Stimulated activated CD4-positive, alpha-beta T cell treated with anti-CD3 and anti-CD28 coated beads, Interleukin-1b, Interleukin-23, amount 100 ng/mL, for 1 hour (primary cell): ENCODE measurements around the gene ECSIT.
A peak's percentile ranks its signal among the peaks of the same experiment; 100 is the strongest.
"Not testable (repeated sequence)": the region's sequence is repeated elsewhere in the genome, so short reads cannot be mapped to it uniquely, and the experiment has no call there.

ENCODE experiments used
- DNase-seq, 2 donors: peaks; one replicate each; pipeline ENCODE4 v3.0.0-alpha.2; 2020; ENCODE audit warnings: low read depth in 2 of 2

ECSIT gene

DNA sequence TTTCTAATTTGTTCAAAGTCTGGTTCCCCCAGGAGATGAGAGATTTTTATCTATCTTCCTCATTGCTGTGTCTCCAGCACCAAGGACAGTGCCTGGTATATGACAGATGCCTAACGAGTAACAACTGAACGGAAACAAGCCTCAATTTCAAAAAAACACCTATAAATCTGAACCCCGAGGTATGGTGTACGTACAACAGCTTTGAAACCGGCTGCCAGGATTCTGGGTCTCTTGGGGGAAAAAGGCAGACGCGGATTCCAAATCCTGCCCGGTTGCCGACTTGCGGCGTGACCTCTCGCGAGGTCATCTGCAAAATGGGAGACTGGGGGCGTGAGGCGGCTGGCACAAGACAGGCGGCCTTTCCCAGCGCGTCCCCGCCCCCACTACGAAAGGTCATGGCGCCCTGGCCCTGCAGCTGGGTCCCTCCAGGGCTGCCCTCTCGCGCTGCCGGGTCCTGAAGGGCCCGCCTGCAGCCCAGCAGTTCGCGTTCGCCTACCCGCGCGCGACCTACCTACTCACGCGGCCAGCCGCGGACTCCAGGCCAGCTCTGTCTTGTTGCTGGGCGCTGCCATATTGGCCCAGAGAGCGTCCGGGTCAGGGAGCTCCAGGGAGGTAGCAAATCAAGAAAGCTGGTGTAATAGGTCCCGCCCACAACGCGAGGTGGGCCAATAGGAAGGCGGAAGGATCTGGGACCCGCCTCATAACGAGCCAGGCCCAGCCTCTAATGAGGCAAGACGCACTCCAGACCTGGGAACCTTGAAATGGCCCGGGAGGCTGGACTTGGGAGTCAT, at the start of gene ECSIT:
Gene ECSIT (minus strand): TSS at position 584 of the 791 bp plus-strand sequence. CDS start 9,964 bp downstream, outside the sequence.
- DNase-seq, result peak; percentile 76 to 83

GRCh38 chr19:11577451-11578257, 48.7 kb upstream of the ECSIT start, which contains the start of gene ACP5:
TSS of gene ACP5 (minus strand) at chr19:11577645. CDS start at chr19:11577317, 328 bp downstream.
- no peak for DNase-seq

GRCh38 chr19:11576227-11576626, 47.3 kb upstream of the ECSIT start:
- DNase-seq, result no peak

DNA sequence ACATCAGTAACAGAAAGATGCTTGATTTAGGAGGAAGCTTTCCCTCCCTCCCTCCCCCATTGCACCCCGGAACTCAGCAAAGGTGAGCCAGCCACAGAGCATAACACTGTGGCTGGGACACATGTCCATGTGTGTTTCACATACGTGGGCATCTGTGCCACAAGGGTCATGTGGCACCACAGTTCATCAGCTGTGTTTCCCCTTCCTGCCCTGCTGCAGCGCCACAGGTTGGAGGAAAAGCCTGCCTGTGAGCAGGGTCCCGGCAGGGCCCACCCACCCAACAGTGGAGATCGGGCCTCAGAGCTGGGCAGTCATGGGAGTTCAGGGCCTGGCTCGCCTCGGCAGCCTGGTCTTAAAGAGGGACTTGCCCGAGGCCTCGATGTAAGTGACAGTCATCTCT, 45.8 kb upstream of the ECSIT start:
- no peak for DNase-seq

DNA sequence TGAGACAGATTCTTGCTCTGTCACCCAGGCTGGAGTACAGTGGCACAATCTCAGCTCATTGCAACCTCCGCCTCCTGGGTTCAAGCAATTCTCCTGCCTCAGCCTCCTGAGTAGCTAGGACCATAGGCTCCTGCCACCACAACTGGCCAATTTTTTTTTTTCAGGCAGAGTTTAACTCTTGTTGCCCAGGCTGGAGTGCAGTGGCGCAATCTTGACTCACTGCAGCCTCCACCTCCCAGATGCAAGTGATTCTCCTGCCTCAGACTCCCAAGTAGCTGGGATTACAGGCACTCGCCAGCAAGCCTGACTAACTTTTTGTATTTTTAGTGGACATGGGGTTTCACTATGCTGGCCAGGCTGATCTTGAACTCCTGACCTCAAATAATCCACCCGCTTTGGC, 44.8 kb upstream of the ECSIT start:
- DNase-seq, result not testable (repeated sequence)

- DNase-seq, result not testable (repeated sequence)
Measured at GRCh38 chr19:11573354-11573753, 44.4 kb upstream of the ECSIT start.

GRCh38 chr19:11570039-11570462, 41.1 kb upstream of the ECSIT start:
- no peak for DNase-seq

- DNase-seq, result no peak
Measured at GRCh38 chr19:11566164-11566563, 37.2 kb upstream of the ECSIT start.

- DNase-seq, result not testable (repeated sequence)
Measured at GRCh38 chr19:11565649-11565980, 36.7 kb upstream of the ECSIT start.

DNA sequence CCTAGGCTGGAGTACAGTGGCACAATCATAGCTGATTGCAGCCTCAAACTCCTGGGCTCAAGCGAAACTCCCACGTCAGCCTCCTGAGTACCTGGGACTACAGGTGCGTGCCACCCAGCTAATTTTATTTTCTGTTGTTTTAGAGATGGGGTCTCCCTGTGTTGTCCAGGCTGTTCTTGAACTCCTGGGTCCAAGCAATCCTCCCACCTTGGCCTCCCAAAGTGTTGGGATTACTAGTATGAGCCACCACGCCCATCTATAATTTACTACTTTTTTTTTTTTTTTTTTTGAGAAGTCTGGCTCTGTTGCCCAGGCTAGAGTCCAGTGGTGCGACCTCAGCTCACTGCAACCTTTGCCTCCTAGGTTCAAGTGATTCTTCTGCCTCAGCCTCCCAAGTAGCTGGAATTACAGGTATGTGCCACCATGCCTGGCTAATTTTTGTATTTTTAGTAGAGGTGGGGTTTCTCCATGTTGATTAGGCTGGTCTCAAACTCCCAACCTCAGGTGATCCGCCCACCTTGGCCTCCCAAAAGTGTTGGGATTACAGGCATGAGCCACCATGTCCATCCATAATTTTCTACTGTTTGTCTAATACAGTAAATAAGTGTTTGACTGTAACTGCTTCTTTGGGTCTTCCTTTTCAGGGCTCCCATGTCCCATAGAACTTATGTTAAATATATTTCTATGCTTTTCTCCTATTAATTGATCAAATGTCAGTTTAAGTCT, 35.3 kb upstream of the ECSIT start:
- not testable (repeated sequence) for DNase-seq

DNA sequence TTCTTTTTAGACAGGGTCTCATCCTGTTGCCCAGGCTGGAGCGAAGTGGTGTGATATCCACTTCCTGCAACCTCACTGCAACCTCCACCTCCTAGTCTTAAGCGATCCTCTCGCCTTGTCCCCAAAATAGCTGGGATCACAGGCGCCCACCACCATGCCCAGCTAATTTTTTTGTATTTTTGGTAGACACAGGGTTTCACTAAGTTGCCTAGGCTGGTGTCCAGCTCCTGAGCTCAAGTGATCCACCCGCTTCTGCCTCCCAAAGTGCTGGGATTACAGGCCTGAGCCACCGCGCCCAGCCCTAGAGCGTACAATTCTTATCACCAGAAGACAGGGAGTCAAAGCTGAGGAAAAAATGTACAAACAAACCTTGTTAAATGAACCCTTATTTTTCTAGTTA, 34.6 kb upstream of the ECSIT start:
- DNase-seq, result no peak

DNA sequence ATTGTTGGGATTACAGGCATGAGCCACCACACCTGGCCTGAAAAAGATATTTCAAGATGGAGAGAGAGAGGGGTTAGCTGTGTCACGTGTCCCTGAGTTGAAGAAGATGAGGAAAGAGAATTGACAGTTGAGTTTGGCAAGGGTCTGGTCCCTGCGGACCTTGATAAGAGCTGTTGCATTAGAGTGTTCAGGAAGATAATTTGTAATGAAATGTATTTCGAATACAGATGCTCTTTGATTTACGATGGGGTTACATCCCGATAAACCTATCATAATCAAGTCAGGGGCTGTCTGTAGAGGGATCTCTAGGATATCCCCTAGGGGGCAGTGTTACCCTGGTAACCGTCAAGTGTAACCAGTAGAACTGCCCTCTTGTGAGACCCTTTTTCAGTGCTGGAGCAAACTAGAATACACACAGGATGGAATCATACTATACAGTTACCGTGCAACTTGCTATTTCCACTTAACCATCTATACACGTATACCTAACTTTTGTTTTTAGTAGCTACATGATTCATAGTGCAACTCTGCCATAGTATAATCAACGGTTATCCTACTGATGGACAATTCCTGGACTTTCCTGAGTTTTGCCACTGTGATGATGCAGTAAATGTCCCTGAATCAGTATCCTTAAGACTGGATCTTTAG, 31.6 kb upstream of the ECSIT start:
- DNase-seq, result no peak

GRCh38 chr19:11558881-11559828, 30.2 kb upstream of the ECSIT start, which contains the start of gene ELOF1:
TSS of gene ELOF1 (minus strand) at chr19:11559230. CDS start at chr19:11554347, 4,883 bp downstream.
- DNase-seq, result peak; percentile 86 to 94

- no peak for DNase-seq
Measured at GRCh38 chr19:11556634-11557420, 27.9 kb upstream of the ECSIT start.

DNA sequence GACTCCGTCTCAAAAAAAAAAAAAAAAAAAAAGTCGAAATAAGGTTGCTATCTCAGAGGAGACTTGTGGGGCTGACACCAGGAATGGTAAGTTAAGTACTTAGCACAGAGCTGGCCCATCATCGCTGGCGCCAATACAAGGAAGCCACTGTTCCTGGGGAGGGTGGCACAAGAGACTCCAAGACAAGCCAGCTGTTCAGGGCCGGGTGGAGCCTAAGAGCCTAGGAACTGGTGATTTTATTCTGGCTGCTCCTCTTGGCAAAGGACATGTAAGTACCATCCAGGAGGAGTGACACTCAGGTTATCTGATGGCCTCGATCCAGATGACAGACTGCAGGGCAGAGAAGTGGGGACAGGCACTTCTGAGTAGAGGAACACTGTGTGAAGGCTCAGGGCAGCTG, 26.3 kb upstream of the ECSIT start:
- no peak for DNase-seq

GRCh38 chr19:11554160-11554559, 25.2 kb upstream of the ECSIT start:
- no peak for DNase-seq

- no peak for DNase-seq
Measured at GRCh38 chr19:11552666-11553372, 23.9 kb upstream of the ECSIT start.

GRCh38 chr19:11551603-11552235, 22.8 kb upstream of the ECSIT start:
- DNase-seq, result no peak
